Measurements from ENCODE around the gene TENT4A. TPM values are rescaled to one million over a fixed set of nuclear protein-coding genes. Genes with fewer than 3 reads are reported as not detected.

The TENT4A gene
- total RNA-seq, 8 experiments from 2014 or later, result 10.5 to 29.2 (median 21.0) TPM

DNA sequence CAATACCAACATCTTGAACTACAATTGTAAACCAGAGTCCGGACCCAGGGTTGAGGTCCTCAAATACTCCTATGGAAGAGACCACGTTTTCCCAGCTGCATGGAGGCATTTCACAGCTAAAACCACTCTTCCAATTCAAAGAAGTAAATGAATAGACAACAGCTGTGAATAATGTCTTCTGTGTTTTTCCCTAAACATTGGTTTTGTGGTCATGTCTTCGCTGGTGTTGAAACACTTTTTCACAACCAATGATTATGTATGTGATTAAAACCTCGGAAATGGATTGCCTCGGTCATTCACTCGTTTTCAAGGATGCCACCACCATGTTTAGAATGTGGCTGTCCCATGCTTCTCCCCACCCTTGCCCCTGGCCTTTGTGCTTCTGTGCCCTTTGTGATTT is 9.4 kb upstream of the TENT4A start:
- peaks cover 3 to 5% of the 10 kb centered on the region in 2 donors for H3K4me1 ChIP-seq (replicated peaks in 1 of 2)
- no peak overlapping the region for H3K27ac ChIP-seq
- no peak for ATAC-seq (replicated peaks in 6 of 8)
- in situ Hi-C loops (cut with MboI; ENCODE audit: low pct_unique_long_range_greater_than_20kb in 2 of 9, low sequenced_read_pairs in 9 of 9, unreplicated experiment in 9 of 9), result no loop called here
- 36 to 100% (median 70%) methylated on average over 2 to 4 of the region's 6 CpGs; no CpG with 5 or more reads in 2 of the 10 experiments for WGBS, 10 experiments
- no peak overlapping the region for H3K4me3 ChIP-seq

- no peak overlapping the region for H3K27ac ChIP-seq
- peak in 5 of 8 experiments; percentile 20 to 97 (median 91) for ATAC-seq (replicated peaks in 6 of 8)
- peaks cover 3 to 5% of the 10 kb centered on the region in 2 donors for H3K4me1 ChIP-seq (replicated peaks in 1 of 2)
- 50 to 100% (median 87%) methylated on average over 1 to 4 of the region's 11 CpGs; no CpG with 5 or more reads in 6 of the 10 experiments for WGBS, 10 experiments
- in situ Hi-C loops (cut with MboI; ENCODE audit: low pct_unique_long_range_greater_than_20kb in 2 of 9, low sequenced_read_pairs in 9 of 9, unreplicated experiment in 9 of 9), result no loop called here
- H3K4me3 ChIP-seq, result no peak overlapping the region
Observed at GRCh38 chr5:6704361-6704851, 8.8 kb upstream of the TENT4A start.

DNA sequence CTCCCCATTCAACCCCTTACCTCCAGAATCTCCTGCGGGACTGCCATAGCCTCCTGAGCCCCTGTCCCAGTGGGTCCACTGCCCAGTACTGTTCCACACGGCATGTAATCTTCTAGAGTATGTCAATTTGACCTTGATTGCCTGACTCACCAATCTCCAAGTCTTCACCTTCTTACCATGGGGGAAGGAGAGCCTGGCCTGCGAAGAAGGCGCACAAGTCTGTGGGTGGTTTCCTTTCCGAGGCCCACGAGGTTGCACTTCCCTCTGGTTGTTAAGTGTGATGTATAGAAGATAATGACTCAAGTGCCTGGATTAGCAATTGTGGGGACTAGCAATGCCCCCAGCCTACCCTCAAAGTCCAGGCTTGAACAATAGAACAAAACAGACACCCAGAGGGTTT is 8.1 kb upstream of the TENT4A start:
- no peak overlapping the region for H3K4me3 ChIP-seq
- in situ Hi-C loops (cut with MboI; ENCODE audit: low pct_unique_long_range_greater_than_20kb in 2 of 9, low sequenced_read_pairs in 9 of 9, unreplicated experiment in 9 of 9), result no loop called here
- no peak for ATAC-seq (replicated peaks in 6 of 8)
- peaks cover 3 to 5% of the 10 kb centered on the region in 2 donors for H3K4me1 ChIP-seq (replicated peaks in 1 of 2)
- H3K27ac ChIP-seq, result no peak overlapping the region
- 80 to 100% (median 96%) methylated on average over 1 to 6 of the region's 6 CpGs; no CpG with 5 or more reads in 4 of the 10 experiments for whole genome bisulfite sequencing, 10 experiments

DNA sequence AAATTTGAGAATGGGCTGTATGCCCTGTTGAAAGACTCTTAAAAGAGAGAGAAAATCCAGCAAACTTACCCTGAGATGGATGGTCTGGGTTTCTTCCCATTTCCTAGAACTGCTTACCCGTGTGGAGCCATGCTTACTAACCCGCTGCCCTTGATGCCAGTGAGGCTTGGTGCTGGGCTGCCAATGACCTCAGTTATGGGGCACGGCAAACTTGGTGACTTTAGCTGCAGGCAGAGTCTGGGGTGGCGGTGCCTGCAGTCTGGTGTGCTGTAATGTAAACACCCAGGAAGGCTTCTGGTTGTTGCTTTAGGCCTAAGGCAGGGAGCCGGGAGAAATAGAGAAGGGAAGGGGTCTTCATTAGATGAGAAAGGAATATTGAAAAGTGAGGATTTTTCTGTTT is 7.3 kb upstream of the TENT4A start:
- no peak for ATAC-seq (replicated peaks in 6 of 8)
- Histone ChIP-seq H3K27ac (no peak overlapping the region), H3K4me3 (no peak overlapping the region), H3K4me1 (replicated peaks in 1 of 2) (peaks cover 3 to 4% of the 10 kb centered on the region in 2 donors)
- in situ Hi-C loops (cut with MboI; ENCODE audit: low pct_unique_long_range_greater_than_20kb in 2 of 9, low sequenced_read_pairs in 9 of 9, unreplicated experiment in 9 of 9), result no loop called here
- 80 to 100% (median 89%) methylated on average over 1 to 4 of the region's 5 CpGs; no CpG with 5 or more reads in 3 of the 10 experiments for WGBS, 10 experiments

- in situ Hi-C loops (cut with MboI; ENCODE audit: low pct_unique_long_range_greater_than_20kb in 2 of 9, low sequenced_read_pairs in 9 of 9, unreplicated experiment in 9 of 9), result no loop called here
- ATAC-seq (replicated peaks in 6 of 8), result no peak
- Histone ChIP-seq H3K27ac (no peak overlapping the region), H3K4me1 (replicated peaks in 1 of 2) (peaks cover 0 to 5% of the 10 kb centered on the region in 2 donors), H3K4me3 (no peak overlapping the region)
- 58 to 100% (median 80%) methylated on average over 1 to 6 of the region's 6 CpGs; no CpG with 5 or more reads in 2 of the 10 experiments for WGBS, 10 experiments
Observed at GRCh38 chr5:6707852-6708251, 5.4 kb upstream of the TENT4A start.

DNA sequence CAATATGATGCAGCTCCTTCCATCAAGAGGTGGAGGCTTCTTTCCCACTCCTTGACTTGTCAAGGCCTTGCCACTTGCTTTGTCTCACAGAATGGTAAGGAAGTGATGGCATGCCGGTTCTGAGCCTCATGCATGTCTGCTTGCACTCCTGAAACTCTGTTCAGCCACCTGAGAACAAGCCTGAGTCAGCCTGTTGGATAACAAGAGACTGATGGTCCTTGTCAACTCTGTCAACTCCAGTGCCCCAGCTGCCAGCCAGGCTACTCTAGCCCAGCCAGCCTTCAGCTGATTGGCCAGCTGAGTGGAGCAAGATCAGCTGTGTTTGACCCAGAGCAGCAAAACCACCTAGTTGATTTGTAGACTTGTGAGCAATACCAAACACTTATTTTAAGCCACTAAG is 4.4 kb upstream of the TENT4A start:
- 33 to 100% (median 50%) methylated on average over 1 of the region's 1 CpG; no CpG with 5 or more reads in 7 of the 10 experiments for WGBS, 10 experiments

GRCh38 chr5:6710070-6710469 is 3.2 kb upstream of the TENT4A start:
- in situ Hi-C loops (cut with MboI; ENCODE audit: low pct_unique_long_range_greater_than_20kb in 2 of 9, low sequenced_read_pairs in 9 of 9, unreplicated experiment in 9 of 9), result no loop called here
- no peak overlapping the region for H3K27ac ChIP-seq
- H3K4me1 ChIP-seq (replicated peaks in 1 of 2), result peaks cover 0 to 5% of the 10 kb centered on the region in 2 donors
- no peak overlapping the region for H3K4me3 ChIP-seq
- 46 to 100% (median 87%) methylated on average over 1 to 5 of the region's 5 CpGs; no CpG with 5 or more reads in 3 of the 10 experiments for whole genome bisulfite sequencing, 10 experiments
- ATAC-seq (replicated peaks in 6 of 8), result no peak

More for the DNA sequence above, 4.4 kb upstream of the TENT4A start:
- Histone ChIP-seq H3K4me3 (no peak overlapping the region), H3K4me1 (replicated peaks in 1 of 2) (peaks cover 0 to 5% of the 10 kb centered on the region in 2 donors), H3K27ac (no peak overlapping the region)
- in situ Hi-C loops (cut with MboI; ENCODE audit: low pct_unique_long_range_greater_than_20kb in 2 of 9, low sequenced_read_pairs in 9 of 9, unreplicated experiment in 9 of 9), result no loop called here
- no peak for ATAC-seq (replicated peaks in 6 of 8)

- peaks cover 3 to 11% of the 10 kb centered on the region in 2 donors for H3K4me1 ChIP-seq (replicated peaks in 1 of 2)
- H3K27ac ChIP-seq, result no peak overlapping the region
- in situ Hi-C loops (cut with MboI; ENCODE audit: low pct_unique_long_range_greater_than_20kb in 2 of 9, low sequenced_read_pairs in 9 of 9, unreplicated experiment in 9 of 9), result no loop called here
- no peak overlapping the region for H3K4me3 ChIP-seq
- WGBS, 10 experiments, result 76 to 100% (median 89%) methylated on average over 1 to 13 of the region's 13 CpGs; no CpG with 5 or more reads in 1 of the 10 experiments
- no peak for ATAC-seq (replicated peaks in 6 of 8)
Observed at GRCh38 chr5:6710551-6711318, 2.5 kb upstream of the TENT4A start.

GRCh38 chr5:6711409-6712141 is 1.7 kb upstream of the TENT4A start:
- H3K4me1 ChIP-seq (replicated peaks in 1 of 2), result peaks cover 11 to 19% of the 10 kb centered on the region in 2 donors
- no peak for ATAC-seq (replicated peaks in 6 of 8)
- 0 to 68% (median 37%) methylated on average over 1 to 9 of the region's 15 CpGs; no CpG with 5 or more reads in 1 of the 10 experiments for WGBS, 10 experiments
- peak overlapping the region; percentile 47 to 76 (median 60) for H3K4me3 ChIP-seq
- in situ Hi-C loops (cut with MboI; ENCODE audit: low pct_unique_long_range_greater_than_20kb in 2 of 9, low sequenced_read_pairs in 9 of 9, unreplicated experiment in 9 of 9), result no loop called here
- peak overlapping the region; percentile 67 to 91 for H3K27ac ChIP-seq

DNA sequence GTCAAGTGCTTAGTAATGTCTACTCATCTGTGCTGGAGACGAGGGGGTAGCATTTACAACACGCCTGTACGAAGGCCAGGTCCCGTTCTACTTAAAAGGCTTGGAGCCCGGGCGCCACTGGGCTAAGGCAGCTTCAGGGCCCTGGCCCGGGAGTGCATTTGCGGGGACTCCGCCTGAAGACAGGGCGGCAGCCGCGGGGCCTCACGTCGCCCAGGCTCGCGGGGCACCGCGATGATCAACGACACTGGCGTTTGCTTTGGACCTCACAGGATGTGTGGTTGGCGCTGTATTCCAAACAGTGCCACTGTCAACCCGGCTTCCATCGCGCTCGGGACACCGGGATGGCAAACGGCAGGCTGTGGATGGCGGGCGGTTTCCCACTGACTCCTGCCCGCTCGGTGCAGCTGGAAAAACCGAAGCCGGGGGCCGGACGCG is 1.1 kb upstream of the TENT4A start:
- ATAC-seq (replicated peaks in 6 of 8), result peak; percentile 2 to 22 (median 11)
- Histone ChIP-seq H3K4me1 (replicated peaks in 1 of 2) (peaks cover 17 to 25% of the 10 kb centered on the region in 2 donors), H3K27ac (peak overlapping the region; percentile 67 to 91), H3K4me3 (peak overlapping the region; percentile 47 to 76 (median 60))
- WGBS, 10 experiments, result 0 to 20% (median 2%) methylated on average over 1 to 12 of the region's 36 CpGs; no CpG with 5 or more reads in 3 of the 10 experiments
- in situ Hi-C loops (cut with MboI; ENCODE audit: low pct_unique_long_range_greater_than_20kb in 2 of 9, low sequenced_read_pairs in 9 of 9, unreplicated experiment in 9 of 9), result no loop called here

- Histone ChIP-seq H3K4me1 (replicated peaks in 1 of 2) (peaks cover 23 to 29% of the 10 kb centered on the region in 2 donors), H3K4me3 (peak overlapping the region; percentile 47 to 76 (median 60)), H3K27ac (peak overlapping the region; percentile 67 to 91)
- in situ Hi-C loops (cut with MboI; ENCODE audit: low pct_unique_long_range_greater_than_20kb in 2 of 9, low sequenced_read_pairs in 9 of 9, unreplicated experiment in 9 of 9), result no loop called here
- peak; percentile 70 to 92 (median 88) for ATAC-seq (replicated peaks in 6 of 8)
- 0% methylated on average over 1 to 4 of the region's 85 CpGs; no CpG with 5 or more reads in 5 of the 10 experiments for WGBS, 10 experiments
Observed at GRCh38 chr5:6712577-6713273, 507 bp upstream of the TENT4A start.

GRCh38 chr5:6714226-6715041 is 1.2 kb downstream of the TENT4A start:
- Histone ChIP-seq H3K4me1 (replicated peaks in 1 of 2) (peaks cover 34 to 43% of the 10 kb centered on the region in 2 donors), H3K27ac (peak overlapping the region; percentile 67 to 91), H3K4me3 (peak overlapping the region; percentile 47 to 76 (median 60))
- in situ Hi-C loops (cut with MboI; ENCODE audit: low pct_unique_long_range_greater_than_20kb in 2 of 9, low sequenced_read_pairs in 9 of 9, unreplicated experiment in 9 of 9), result no loop called here
- ATAC-seq (replicated peaks in 6 of 8), result peak in 2 of 8 experiments; percentile 0
- 0 to 17% (median 0%) methylated on average over 1 to 6 of the region's 99 CpGs; no CpG with 5 or more reads in 2 of the 10 experiments for WGBS, 10 experiments

All from motor neuron (in vitro differentiated cells).